T-helper 17 cell (primary cell): ENCODE data around the gene BCL7A. TPM values are rescaled to one million over a fixed set of nuclear protein-coding genes. Genes with fewer than 3 reads are reported as not detected.
A peak's percentile ranks its signal among the peaks of the same experiment; 100 is the strongest.

ENCODE experiments used
- ATAC-seq: fragments of 150-1000 bp; cut with Tn5 transposase; 2 replicates; pipeline ENCODE4 v1.10.0; 2021; ENCODE audit warnings: mild to moderate bottlenecking, moderate library complexity
- DNase-seq, 3 donors: peaks; one replicate each; pipeline versions ENCODE4 v3.0.0 to v3.0.0-alpha.2; 2020 to 2021
- H3K9me3 ChIP-seq: one replicate; pipeline ENCODE4 v1.7.0; 2013; ENCODE audit warnings: low read length, mild to moderate bottlenecking; ENCODE audit not compliant: control insufficient read depth, poor library complexity, severe bottlenecking
- H3K27ac Mint-ChIP-seq: one replicate; pipeline ENCODE4 v1.8.0; 2022; ENCODE audit warnings: mild to moderate bottlenecking, moderate library complexity, mixed read lengths
- H3K27me3 Mint-ChIP-seq: one replicate; pipeline ENCODE4 v1.8.0; 2022; ENCODE audit warnings: mixed read lengths
- H3K36me3 Mint-ChIP-seq: one replicate; pipeline ENCODE4 v1.8.0; 2022; ENCODE audit warnings: low read depth, mixed read lengths
- H3K4me1 Mint-ChIP-seq: one replicate; pipeline ENCODE4 v1.8.0; 2022; ENCODE audit warnings: mild to moderate bottlenecking, mixed read lengths
- H3K4me3 Mint-ChIP-seq: one replicate; pipeline ENCODE4 v1.8.0; 2022; ENCODE audit warnings: mild to moderate bottlenecking, moderate library complexity, mixed read lengths
- total RNA-seq, 4 donors: library from RNA in 2 of 4; stranded (reverse) in 2 of 4; gene quantifications; one replicate each; pipeline ENCODE4 v1.2.3 and lab custom pipeline; 2022 to 2026

Gene BCL7A
- total RNA-seq, 2 donors from 2014 or later = 2.6 to 4.0 TPM

DNA sequence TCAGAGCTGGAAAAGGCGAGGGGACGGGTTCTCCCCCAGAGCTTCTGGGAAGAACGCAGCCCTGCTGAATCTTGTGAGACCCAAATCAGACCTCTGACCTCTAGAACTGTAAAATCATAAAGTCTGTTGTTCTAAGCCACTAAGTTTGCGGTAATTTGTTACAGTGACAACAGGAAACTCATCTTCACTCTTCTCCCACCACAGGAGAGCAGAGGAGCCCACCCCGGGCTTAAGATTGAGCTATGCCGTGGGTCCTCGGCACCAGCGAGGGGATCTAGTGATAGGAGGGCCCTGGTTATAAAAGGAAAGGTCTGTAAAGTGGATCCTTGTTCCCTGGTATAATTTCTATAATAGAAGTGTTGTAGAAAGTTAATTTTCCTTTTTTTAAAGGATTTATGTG is 64.4 kb downstream of the BCL7A start:
- H3K27ac Mint-ChIP-seq = peak overlapping the region; percentile 88
- no peaks in the 10 kb centered on the region for H3K9me3 ChIP-seq
- no peaks in the 10 kb centered on the region for H3K27me3 Mint-ChIP-seq
- no peak for DNase-seq
- ATAC-seq = no peak
- no peak overlapping the region for H3K4me3 Mint-ChIP-seq
- H3K36me3 Mint-ChIP-seq = peaks cover 9% of the 10 kb centered on the region
- peaks cover 59% of the 10 kb centered on the region for H3K4me1 Mint-ChIP-seq

DNA sequence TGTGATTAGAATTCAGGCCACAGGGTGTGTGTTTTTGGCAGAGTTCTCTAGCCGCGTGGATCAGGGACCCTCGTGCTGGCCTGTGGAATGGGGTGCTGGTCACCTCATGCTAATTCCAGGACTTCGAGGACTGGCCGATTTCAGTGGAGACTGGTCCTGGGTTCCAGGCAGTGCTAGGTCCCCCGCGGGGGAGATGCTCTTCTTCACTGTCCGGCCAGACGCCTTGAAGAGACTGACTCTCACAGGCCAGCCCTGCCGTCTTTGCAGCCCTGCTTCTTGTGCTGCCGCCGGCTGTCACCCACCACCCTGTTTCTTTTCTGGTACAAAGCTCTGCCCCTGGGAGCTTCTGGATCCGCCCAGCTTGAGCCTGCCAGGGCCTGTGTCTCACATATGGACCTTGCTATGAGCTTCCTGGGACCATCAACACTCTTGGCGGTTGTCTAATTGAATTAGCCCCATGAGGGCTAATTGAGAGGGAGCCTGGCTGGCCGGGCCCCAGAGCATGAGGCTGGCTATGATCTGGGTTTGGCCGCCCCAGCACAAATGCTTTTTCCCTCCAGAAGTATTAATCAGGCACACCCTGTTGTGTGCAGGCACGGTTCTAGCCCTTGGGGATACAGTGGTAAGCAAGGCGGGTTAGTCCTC is 65.1 kb downstream of the BCL7A start:
- no peaks in the 10 kb centered on the region for H3K27me3 Mint-ChIP-seq

DNA sequence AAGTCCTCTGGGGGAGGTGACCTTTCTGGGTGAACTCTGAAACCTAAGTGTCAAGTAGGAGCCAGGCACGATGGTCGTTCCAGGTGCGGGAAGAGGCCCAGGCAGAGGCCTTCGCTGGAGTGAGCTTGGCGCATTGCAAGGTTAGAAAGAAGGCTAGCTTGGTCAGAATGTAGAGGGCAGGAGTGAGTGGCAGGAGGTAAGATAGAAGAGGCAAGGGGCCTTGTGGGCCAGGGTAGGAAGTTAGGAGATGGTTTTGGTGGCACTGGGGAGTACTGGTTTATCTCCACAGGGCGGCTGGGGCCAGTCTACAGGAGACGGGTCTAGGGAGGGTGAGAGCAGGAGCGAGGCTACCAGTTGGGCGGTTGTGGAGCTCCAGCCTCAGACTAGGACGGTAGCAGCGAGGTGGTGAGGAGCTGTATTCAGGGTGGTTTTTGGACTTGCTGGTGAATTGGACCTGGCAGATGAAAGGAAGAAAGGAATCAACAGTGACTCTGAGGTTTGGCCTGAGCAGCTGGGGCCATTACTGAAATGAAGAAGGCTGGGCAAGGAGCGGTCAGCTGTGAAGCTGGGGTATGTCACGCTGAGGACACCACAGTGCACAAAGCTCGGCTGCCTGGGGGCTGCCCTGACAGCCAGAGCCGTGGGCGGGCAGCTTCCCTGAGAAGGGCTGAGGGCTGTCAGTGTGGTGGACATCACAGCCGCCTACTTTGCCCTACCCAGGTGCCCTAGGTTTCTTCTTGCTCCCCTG is 65.9 kb downstream of the BCL7A start:
- ATAC-seq (no peak), DNase-seq (no peak)
- Mint-ChIP-seq H3K36me3 (peaks cover 9% of the 10 kb centered on the region), H3K27me3 (no peaks in the 10 kb centered on the region), H3K4me1 (peaks cover 51% of the 10 kb centered on the region), H3K4me3 (no peak overlapping the region), H3K27ac (peak overlapping the region; percentile 88)
- no peaks in the 10 kb centered on the region for H3K9me3 ChIP-seq

More for the DNA sequence above, 65.1 kb downstream of the BCL7A start:
- Mint-ChIP-seq H3K36me3 (peaks cover 9% of the 10 kb centered on the region), H3K4me1 (peaks cover 57% of the 10 kb centered on the region), H3K27ac (peak overlapping the region; percentile 88), H3K4me3 (peak overlapping the region; percentile 66)
- H3K9me3 ChIP-seq = no peaks in the 10 kb centered on the region
- DNase-seq (no peak), ATAC-seq (no peak)

DNA sequence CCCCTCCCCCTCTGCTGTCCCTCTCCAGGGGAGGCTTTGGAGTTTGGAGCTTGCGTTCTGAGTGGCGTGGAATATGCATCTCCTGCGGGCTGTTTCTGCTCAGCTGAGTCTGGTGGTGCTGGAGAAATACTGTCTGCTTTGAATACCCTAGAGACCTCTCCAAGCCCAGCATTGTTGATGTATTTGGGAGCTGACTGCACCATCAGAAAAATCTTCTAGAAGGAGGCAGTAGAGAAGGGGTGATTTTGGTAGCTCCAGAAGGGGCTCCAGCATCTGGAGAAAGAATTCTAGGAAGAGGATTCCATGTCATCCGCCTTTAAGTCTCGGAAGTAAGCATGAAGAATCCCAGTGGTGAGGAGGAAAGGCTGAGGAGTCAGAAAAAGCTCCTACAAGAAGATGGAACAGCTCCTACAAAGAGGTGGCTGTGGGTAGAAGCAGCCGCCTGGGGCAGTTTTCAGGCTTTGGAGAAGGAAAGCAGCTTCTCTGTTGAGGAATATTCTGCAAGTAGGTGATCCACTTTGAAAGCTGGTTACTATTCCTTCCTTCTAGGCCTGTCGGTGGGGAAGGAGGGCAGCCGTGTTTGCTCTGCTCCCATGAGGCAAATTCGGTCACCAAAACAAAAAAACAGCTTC is 66.6 kb downstream of the BCL7A start:
- H3K27me3 Mint-ChIP-seq = no peaks in the 10 kb centered on the region
- H3K36me3 Mint-ChIP-seq = peaks cover 9% of the 10 kb centered on the region
- H3K4me3 Mint-ChIP-seq = no peak overlapping the region
- DNase-seq (no peak), ATAC-seq (no peak)
- H3K9me3 ChIP-seq = no peaks in the 10 kb centered on the region
- H3K27ac Mint-ChIP-seq = peak overlapping the region; percentile 88
- H3K4me1 Mint-ChIP-seq = peaks cover 44% of the 10 kb centered on the region

DNA sequence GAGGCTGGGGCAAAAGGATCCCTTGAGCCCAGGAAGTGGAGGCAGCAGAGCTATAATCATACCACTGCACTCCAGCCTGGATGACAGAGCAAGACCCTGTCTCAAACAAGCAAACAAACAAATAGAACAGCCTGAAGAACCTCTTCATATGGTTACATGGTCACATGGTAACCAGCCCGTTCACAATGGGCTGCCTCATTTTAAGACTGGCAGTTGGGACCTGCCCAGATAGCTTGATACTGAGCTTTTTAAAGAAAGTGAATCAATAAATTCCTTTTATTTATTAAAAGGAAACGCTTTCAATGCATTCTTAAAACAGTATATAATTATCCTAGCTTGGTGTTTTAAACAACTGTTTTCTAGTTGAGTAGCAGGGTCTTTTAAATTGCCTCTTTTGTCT is 67.4 kb downstream of the BCL7A start:
- H3K9me3 ChIP-seq = no peaks in the 10 kb centered on the region
- Mint-ChIP-seq H3K27me3 (no peaks in the 10 kb centered on the region), H3K36me3 (peaks cover 7% of the 10 kb centered on the region), H3K27ac (peak overlapping the region; percentile 47), H3K4me1 (peaks cover 40% of the 10 kb centered on the region), H3K4me3 (no peak overlapping the region)
- ATAC-seq = no peak
- no peak for DNase-seq

DNA sequence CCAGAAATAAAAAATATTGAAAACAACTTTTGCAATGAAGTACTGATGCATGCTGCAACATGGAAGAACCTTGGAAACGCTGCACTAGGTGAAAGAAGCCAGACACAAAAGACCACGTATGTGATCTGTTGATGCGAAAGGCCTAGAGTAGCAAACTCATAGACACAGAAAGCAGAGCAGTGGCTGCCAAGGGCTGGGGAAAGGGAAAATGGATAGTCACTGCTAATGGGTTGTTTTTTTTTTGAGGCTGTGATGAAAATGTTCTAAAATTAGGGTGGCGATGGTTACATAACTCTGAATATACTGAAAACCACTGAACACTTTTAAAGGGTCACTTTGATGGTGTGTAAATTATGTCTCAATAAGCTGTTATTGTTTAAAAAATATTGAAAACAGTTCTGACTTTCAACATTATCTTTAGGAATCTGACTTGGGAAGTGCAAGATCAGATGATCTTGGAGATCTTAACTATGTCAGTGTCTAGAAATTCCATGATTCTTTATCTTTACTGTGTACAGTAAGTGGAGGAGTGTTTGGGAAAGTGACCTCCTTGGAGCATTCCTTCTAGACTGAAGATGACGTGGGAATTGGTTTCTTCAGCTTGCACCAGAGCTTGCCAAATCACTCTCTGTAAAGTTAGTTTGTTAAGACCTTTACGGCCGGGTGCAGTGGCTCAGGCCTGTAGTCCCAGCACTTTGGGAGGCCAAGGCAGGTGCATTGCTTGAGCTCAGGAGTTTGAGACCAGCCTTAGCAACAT is 69.3 kb downstream of the BCL7A start:
- H3K27ac Mint-ChIP-seq = peak overlapping the region; percentile 72
- peaks cover 7% of the 10 kb centered on the region for H3K36me3 Mint-ChIP-seq
- H3K4me1 Mint-ChIP-seq = peaks cover 38% of the 10 kb centered on the region
- H3K4me3 Mint-ChIP-seq = no peak overlapping the region
- no peak for DNase-seq
- no peaks in the 10 kb centered on the region for H3K27me3 Mint-ChIP-seq
- ATAC-seq = no peak
- no peaks in the 10 kb centered on the region for H3K9me3 ChIP-seq

DNA sequence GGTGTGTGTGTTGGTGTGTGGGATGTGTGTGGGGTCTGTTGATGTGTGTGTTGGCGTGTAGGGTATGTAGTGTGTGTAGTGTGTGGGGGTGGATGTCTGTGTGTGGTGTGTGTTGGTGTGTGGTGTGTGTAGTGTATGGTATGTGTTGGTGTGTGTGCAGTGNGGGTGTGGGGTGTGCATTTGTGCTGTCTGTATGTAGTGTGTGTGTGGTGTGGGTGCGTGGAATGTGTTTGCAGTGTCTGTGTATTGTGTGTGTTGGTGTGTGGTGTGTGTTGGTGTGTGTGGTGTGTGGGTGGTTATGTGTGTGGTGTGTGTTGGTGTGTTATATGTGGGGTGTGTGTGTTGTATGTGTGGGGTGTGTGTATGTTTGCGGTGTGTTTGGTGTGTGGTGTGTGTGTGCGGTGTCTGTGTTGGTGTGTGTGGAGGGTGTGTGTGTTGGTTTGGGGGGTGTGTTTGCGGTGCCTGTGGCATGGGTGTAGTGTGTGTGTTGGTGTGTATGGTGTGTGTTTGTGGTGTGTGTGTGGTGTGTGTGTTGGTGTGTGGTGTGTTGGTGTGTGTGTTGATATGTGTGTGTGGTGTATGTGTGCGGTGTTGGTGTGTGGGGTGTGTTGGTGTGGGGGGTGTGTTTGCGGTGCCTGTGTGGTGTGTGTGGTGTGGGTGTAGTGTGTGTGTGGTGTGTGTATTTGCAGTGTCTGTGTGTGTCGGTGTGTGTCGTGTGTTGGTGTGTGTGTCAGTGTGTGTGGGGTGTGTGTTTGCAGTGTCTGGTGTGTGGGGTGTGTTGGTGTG is 71.6 kb downstream of the BCL7A start:
- DNase-seq (no peak), ATAC-seq (no peak)

DNA sequence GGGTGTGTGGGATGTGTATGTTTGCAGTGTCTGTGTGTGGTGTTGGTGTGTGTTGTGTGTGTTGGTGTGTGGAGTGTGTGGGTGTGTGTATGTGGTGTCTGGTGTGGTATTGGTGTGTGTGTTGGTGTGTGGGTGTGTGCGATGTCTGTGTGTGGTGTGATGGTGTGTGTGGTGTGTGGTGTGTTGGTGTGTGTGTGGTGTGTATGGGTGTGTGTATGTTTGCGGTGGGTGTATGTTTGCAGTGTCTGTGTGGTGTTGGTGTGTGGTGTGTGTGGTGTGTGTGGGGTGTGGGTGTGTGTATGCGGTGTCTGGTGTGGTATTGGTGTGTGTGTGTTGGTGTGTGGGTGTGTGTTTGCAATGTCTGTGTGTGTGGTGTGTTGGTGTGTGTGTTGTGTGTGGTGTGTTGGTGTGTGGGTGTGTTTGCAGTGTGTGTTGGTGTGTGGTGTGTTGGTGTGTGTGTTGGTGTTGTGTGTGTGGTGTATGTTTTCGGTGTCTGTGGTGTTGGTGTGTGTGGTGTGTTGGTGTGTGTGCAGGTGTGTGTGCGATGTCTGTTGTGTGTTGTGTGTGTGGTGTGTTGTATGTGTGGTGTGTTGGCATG is 72.6 kb downstream of the BCL7A start:
- H3K9me3 ChIP-seq = no peaks in the 10 kb centered on the region
- Mint-ChIP-seq H3K27me3 (no peaks in the 10 kb centered on the region), H3K27ac (no peak overlapping the region), H3K4me1 (peaks cover 33% of the 10 kb centered on the region), H3K4me3 (no peak overlapping the region), H3K36me3 (peaks cover 2% of the 10 kb centered on the region)
- DNase-seq (no peak), ATAC-seq (no peak)

More for the DNA sequence above, 71.6 kb downstream of the BCL7A start:
- Mint-ChIP-seq H3K4me1 (peaks cover 28% of the 10 kb centered on the region), H3K27me3 (no peaks in the 10 kb centered on the region), H3K27ac (no peak overlapping the region), H3K36me3 (peaks cover 2% of the 10 kb centered on the region), H3K4me3 (no peak overlapping the region)
- no peaks in the 10 kb centered on the region for H3K9me3 ChIP-seq

DNA sequence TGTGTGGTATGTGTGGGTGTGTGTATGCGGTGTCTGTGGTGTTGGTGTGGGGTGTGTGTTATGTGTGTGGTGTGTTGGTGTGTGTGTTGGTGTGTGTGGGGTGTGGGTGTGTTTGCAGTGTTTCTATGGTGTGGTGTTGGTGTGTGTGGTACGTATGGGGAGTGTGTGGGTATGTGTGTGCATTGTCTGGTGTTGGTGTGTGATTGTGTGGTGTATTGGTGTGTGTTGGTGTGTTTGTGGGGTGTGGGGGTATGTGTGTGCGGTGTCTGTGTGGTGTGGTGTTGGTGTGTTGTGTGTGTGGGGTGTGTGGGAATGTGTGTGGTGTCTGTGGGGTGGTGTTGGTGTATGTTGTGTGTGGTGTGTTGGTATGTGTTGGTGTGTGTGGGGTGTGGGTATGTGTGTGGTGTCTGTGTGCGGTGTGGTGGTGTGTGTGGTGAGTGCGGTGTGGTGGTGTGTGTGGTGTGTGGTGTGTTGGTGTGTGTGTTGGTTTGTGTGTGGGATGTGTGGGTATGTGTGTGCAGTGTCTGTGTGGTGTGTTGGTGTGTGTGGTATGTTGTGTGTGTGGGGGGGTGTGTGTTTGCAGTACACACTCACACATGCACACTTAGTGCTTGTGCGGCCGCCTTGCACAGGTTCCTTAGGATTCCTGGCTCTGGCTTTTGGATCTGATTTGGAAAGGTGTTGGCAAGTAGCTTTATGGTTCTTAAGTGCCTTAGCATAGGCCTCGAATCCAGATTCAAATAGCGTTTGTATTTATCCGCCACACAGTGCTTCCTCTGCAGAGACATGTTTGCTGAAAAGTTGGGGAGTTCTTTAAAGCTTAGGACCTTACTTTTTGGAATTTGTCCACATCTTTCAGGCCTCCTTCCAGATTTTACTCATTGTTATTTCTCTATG is 73.3 kb downstream of the BCL7A start:
- peaks cover 35% of the 10 kb centered on the region for H3K4me1 Mint-ChIP-seq
- DNase-seq = no peak
- no peak overlapping the region for H3K27ac Mint-ChIP-seq
- H3K36me3 Mint-ChIP-seq = peaks cover 2% of the 10 kb centered on the region
- H3K4me3 Mint-ChIP-seq = no peak overlapping the region
- H3K27me3 Mint-ChIP-seq = no peaks in the 10 kb centered on the region
- ATAC-seq = no peak
- H3K9me3 ChIP-seq = no peaks in the 10 kb centered on the region

DNA sequence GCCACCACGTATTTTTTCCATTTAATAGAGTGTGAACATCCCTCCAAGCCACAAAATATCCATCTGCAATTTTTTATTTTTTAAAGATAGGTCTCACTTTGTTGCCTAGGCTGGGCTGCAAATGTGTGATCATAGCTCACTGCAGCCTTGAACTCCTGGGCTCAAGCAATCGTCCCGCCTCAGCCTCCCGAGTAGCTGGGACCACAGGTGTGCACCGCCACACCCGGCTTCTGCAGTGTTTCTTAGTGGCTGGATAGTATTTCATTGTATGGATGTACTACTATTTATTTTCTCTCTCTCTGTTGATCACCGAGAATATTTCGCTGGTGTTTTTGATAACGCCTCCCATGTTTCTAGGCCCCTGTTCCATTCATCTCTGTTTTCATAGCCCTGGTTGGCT is 74.3 kb downstream of the BCL7A start:
- Mint-ChIP-seq H3K27ac (peak overlapping the region; percentile 8), H3K36me3 (no peaks in the 10 kb centered on the region), H3K4me1 (peaks cover 36% of the 10 kb centered on the region), H3K27me3 (no peaks in the 10 kb centered on the region), H3K4me3 (no peak overlapping the region)
- no peaks in the 10 kb centered on the region for H3K9me3 ChIP-seq
- DNase-seq = no peak
- no peak for ATAC-seq

DNA sequence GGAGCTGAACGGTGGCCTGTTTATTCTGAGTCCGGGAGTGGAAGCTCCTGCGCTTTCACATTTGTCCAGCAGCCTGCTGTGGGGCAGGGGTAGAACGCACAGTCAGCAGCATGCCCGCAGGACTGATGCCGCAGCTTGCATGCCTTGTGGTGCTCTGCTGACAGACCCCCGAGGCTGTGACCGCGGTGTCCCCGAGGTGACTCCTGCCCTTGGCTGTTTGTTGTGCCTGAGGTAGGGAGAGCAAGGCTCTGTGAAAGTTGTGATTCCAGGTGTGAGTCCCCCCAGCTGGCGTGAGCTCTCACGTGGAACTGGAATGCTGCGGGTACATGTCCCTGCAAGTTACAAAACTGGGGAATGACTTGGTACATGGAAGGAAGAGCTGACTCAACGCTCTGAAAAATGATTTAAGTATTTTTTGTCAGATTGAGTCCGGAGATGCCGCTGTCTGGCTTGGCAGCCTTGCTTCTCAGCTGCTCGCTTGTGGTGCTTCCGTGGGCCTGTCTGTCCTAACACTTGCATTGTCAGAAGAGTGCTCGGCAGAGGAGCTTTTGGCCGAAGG is 75.0 kb downstream of the BCL7A start:
- Mint-ChIP-seq H3K27ac (peak overlapping the region; percentile 8), H3K4me3 (no peak overlapping the region), H3K36me3 (no peaks in the 10 kb centered on the region), H3K4me1 (peaks cover 38% of the 10 kb centered on the region), H3K27me3 (no peaks in the 10 kb centered on the region)
- no peak for DNase-seq
- no peak for ATAC-seq
- no peaks in the 10 kb centered on the region for H3K9me3 ChIP-seq
